Progenitor cell of endocrine pancreas (in vitro differentiated cells): ENCODE results near the gene GLG1. TPM values are rescaled to one million over a fixed set of nuclear protein-coding genes. Genes with fewer than 3 reads are reported as not detected.
A peak's percentile ranks its signal among the peaks of the same experiment; 100 is the strongest.
"Not testable (repeated sequence)": the region's sequence is repeated elsewhere in the genome, so short reads cannot be mapped to it uniquely, and the experiment has no call there.

ENCODE experiments used
- DNase-seq: peaks from one replicate; pipeline ENCODE4 v3.0.0; 2021; ENCODE audit warnings: low spot score; ENCODE audit not compliant: unreplicated experiment
- H3K27ac Mint-ChIP-seq: 2 replicates; pipeline ENCODE4 v1.8.0; 2021; ENCODE audit warnings: mild to moderate bottlenecking, moderate library complexity, mixed read lengths
- H3K27me3 Mint-ChIP-seq: 2 replicates; pipeline ENCODE4 v1.8.0; 2021; ENCODE audit warnings: mixed read lengths
- H3K36me3 Mint-ChIP-seq: 2 replicates; pipeline ENCODE4 v1.8.0; 2022; ENCODE audit warnings: mixed read lengths; ENCODE audit not compliant: insufficient read depth
- H3K4me1 Mint-ChIP-seq: 2 replicates; pipeline ENCODE4 v1.8.0; 2021; ENCODE audit warnings: low read depth, mixed read lengths
- H3K4me3 Mint-ChIP-seq: 2 replicates; pipeline ENCODE4 v1.8.0; 2021; ENCODE audit warnings: low read depth, mild to moderate bottlenecking, moderate library complexity, mixed read lengths
- H3K9me3 Mint-ChIP-seq: 2 replicates; pipeline ENCODE4 v1.8.0; 2021; ENCODE audit warnings: low read depth, mixed read lengths
- CTCF ChIP-seq: fragments of 200-600 bp; sonication (generic); IDR thresholded peaks from one replicate; pipeline ENCODE4 v1.5.0; 2021; ENCODE audit warnings: antibody characterized with exemption, mild to moderate bottlenecking; ENCODE audit not compliant: unreplicated experiment
- total RNA-seq: library from RNA; stranded (reverse); gene quantifications from 2 replicates; pipeline ENCODE4 v1.2.1, GENCODE V29; 2021

Gene GLG1
- total RNA-seq, 1 donor from 2014 or later = 173 TPM

- not testable (repeated sequence) for H3K9me3 Mint-ChIP-seq, H3K27ac Mint-ChIP-seq, H3K4me3 Mint-ChIP-seq, H3K36me3 Mint-ChIP-seq, H3K27me3 Mint-ChIP-seq, H3K4me1 Mint-ChIP-seq
- TF ChIP-seq CTCF = peak; percentile 84
- peak; percentile 21 for DNase-seq
Measured at GRCh38 chr16:74430036-74430712, 176.7 kb downstream of the GLG1 start.

GRCh38 chr16:74428493-74428892, 178.4 kb downstream of the GLG1 start:
- not testable (repeated sequence) for H3K27ac Mint-ChIP-seq, H3K4me1 Mint-ChIP-seq, H3K4me3 Mint-ChIP-seq, H3K27me3 Mint-ChIP-seq, DNase-seq, H3K9me3 Mint-ChIP-seq, H3K36me3 Mint-ChIP-seq

GRCh38 chr16:74425751-74426150, 181.2 kb downstream of the GLG1 start:
- not testable (repeated sequence) for H3K4me1 Mint-ChIP-seq, H3K9me3 Mint-ChIP-seq

GRCh38 chr16:74423721-74424120, 183.2 kb downstream of the GLG1 start:
- not testable (repeated sequence) for H3K27me3 Mint-ChIP-seq, H3K9me3 Mint-ChIP-seq, H3K27ac Mint-ChIP-seq, H3K36me3 Mint-ChIP-seq, DNase-seq, H3K4me3 Mint-ChIP-seq, H3K4me1 Mint-ChIP-seq

More at GRCh38 chr16:74425751-74426150, 181.2 kb downstream of the GLG1 start:
- not testable (repeated sequence) for H3K4me3 Mint-ChIP-seq, H3K36me3 Mint-ChIP-seq, DNase-seq, H3K27me3 Mint-ChIP-seq, H3K27ac Mint-ChIP-seq

- not testable (repeated sequence) for H3K27me3 Mint-ChIP-seq, H3K9me3 Mint-ChIP-seq, H3K36me3 Mint-ChIP-seq, H3K27ac Mint-ChIP-seq, DNase-seq, H3K4me3 Mint-ChIP-seq, H3K4me1 Mint-ChIP-seq
Measured at GRCh38 chr16:74422086-74422485, 184.8 kb downstream of the GLG1 start.

GRCh38 chr16:74421482-74421785, 185.5 kb downstream of the GLG1 start:
- H3K27ac Mint-ChIP-seq, H3K4me1 Mint-ChIP-seq, DNase-seq, H3K36me3 Mint-ChIP-seq, H3K27me3 Mint-ChIP-seq, H3K9me3 Mint-ChIP-seq, H3K4me3 Mint-ChIP-seq: not testable (repeated sequence)

- not testable (repeated sequence) for H3K27me3 Mint-ChIP-seq, H3K36me3 Mint-ChIP-seq, DNase-seq, H3K4me1 Mint-ChIP-seq, H3K4me3 Mint-ChIP-seq, H3K9me3 Mint-ChIP-seq, H3K27ac Mint-ChIP-seq
Measured at GRCh38 chr16:74420612-74421481, 186.1 kb downstream of the GLG1 start, which contains the start of gene CLEC18B. CLEC18B (minus strand) TSS chr16:74421478; CDS start chr16:74421270, 208 bp downstream.

- H3K4me3 Mint-ChIP-seq, H3K36me3 Mint-ChIP-seq, DNase-seq, H3K4me1 Mint-ChIP-seq, H3K27ac Mint-ChIP-seq, H3K9me3 Mint-ChIP-seq, H3K27me3 Mint-ChIP-seq: not testable (repeated sequence)
Measured at GRCh38 chr16:74419811-74420210, 187.1 kb downstream of the GLG1 start.

GRCh38 chr16:74417897-74418296, 189.0 kb downstream of the GLG1 start:
- not testable (repeated sequence) for H3K4me1 Mint-ChIP-seq, H3K27me3 Mint-ChIP-seq, DNase-seq, H3K4me3 Mint-ChIP-seq, H3K9me3 Mint-ChIP-seq, H3K36me3 Mint-ChIP-seq, H3K27ac Mint-ChIP-seq

GRCh38 chr16:74413920-74414319, 193.0 kb downstream of the GLG1 start:
- not testable (repeated sequence) for H3K27ac Mint-ChIP-seq, H3K36me3 Mint-ChIP-seq, H3K27me3 Mint-ChIP-seq, H3K9me3 Mint-ChIP-seq, H3K4me3 Mint-ChIP-seq, H3K4me1 Mint-ChIP-seq, DNase-seq

- not testable (repeated sequence) for DNase-seq, H3K4me1 Mint-ChIP-seq, H3K27me3 Mint-ChIP-seq, H3K4me3 Mint-ChIP-seq, H3K36me3 Mint-ChIP-seq, H3K9me3 Mint-ChIP-seq, H3K27ac Mint-ChIP-seq
Measured at GRCh38 chr16:74413485-74413884, 193.4 kb downstream of the GLG1 start.

- H3K4me1 Mint-ChIP-seq = not testable (repeated sequence)
Measured at GRCh38 chr16:74412775-74413390, 194.0 kb downstream of the GLG1 start.

More at GRCh38 chr16:74412775-74413390, 194.0 kb downstream of the GLG1 start:
- H3K36me3 Mint-ChIP-seq, H3K27ac Mint-ChIP-seq, H3K27me3 Mint-ChIP-seq, DNase-seq, H3K4me3 Mint-ChIP-seq, H3K9me3 Mint-ChIP-seq: not testable (repeated sequence)
